HT1080 (cell line): Measurements from ENCODE around the gene GMCL2. TPM values are rescaled to one million over a fixed set of nuclear protein-coding genes. Genes with fewer than 3 reads are reported as not detected.

Source experiments
- DNase-seq: peaks from one replicate; pipeline ENCODE4 v3.0.0-alpha.2; 2015; ENCODE audit warnings: low read depth
- total RNA-seq: library from RNA; depleted of rRNA; stranded (reverse); fragments of >200 nt; shearing (Covaris generic); gene quantifications from 2 replicates; pipeline ENCODE4 v1.2.3, GENCODE V29; 2014

GMCL2 gene
- total RNA-seq, 1 experiment from 2014 or later = not detected

- no peak for DNase-seq
Observed at GRCh38 chr5:178182158-178182876, 4.9 kb downstream of the GMCL2 start.

- DNase-seq = no peak
Observed at GRCh38 chr5:178180141-178180863, 6.9 kb downstream of the GMCL2 start.

GRCh38 chr5:178177569-178177968, 9.6 kb downstream of the GMCL2 start:
- DNase-seq = no peak

- DNase-seq = no peak
Observed at GRCh38 chr5:178176791-178177190, 10.4 kb downstream of the GMCL2 start.

- DNase-seq = no peak
Observed at GRCh38 chr5:178174456-178174855, 12.7 kb downstream of the GMCL2 start.

GRCh38 chr5:178170455-178170854, 16.7 kb downstream of the GMCL2 start:
- DNase-seq = no peak

GRCh38 chr5:178165581-178165980, 21.6 kb downstream of the GMCL2 start:
- no peak for DNase-seq

- peak; percentile 66 for DNase-seq
Observed at GRCh38 chr5:178163772-178164735, 23.1 kb downstream of the GMCL2 start.

- DNase-seq = no peak
Observed at GRCh38 chr5:178162481-178162880, 24.7 kb downstream of the GMCL2 start.

GRCh38 chr5:178160176-178160575, 27.0 kb downstream of the GMCL2 start:
- DNase-seq = no peak

GRCh38 chr5:178155065-178155464, 32.1 kb downstream of the GMCL2 start:
- no peak for DNase-seq

- DNase-seq = peak; percentile 97
Observed at GRCh38 chr5:178153530-178154340, 33.4 kb downstream of the GMCL2 start, which contains the start of gene NHP2. NHP2 (minus strand) TSS chr5:178153885; CDS start chr5:178153817, 68 bp downstream.

- DNase-seq = no peak
Observed at GRCh38 chr5:178152491-178153444, 34.4 kb downstream of the GMCL2 start.

GRCh38 chr5:178150977-178151734, 36.0 kb downstream of the GMCL2 start:
- DNase-seq = no peak

GRCh38 chr5:178149199-178149932, 37.8 kb downstream of the GMCL2 start:
- no peak for DNase-seq

- DNase-seq = no peak
Observed at GRCh38 chr5:178147406-178147805, 39.8 kb downstream of the GMCL2 start.

- DNase-seq = peak; percentile 45
Observed at GRCh38 chr5:178145965-178146820, 41.0 kb downstream of the GMCL2 start.
